GM13977 (cell line): ENCODE results near the gene DGKG.

ENCODE experiments used
- DNase-seq: peaks from one replicate; pipeline ENCODE4 v3.0.0; 2012; ENCODE audit warnings: low spot score
- CTCF ChIP-seq: IDR thresholded peaks from 2 replicates; pipeline ENCODE4 v1.5.1; 2012; ENCODE audit warnings: mild to moderate bottlenecking, control low read depth; ENCODE audit not compliant: insufficient read depth; ENCODE audit errors: extremely low read depth, missing control alignments
- in situ Hi-C: fragments of 300-500 bp; cut with MboI; formaldehyde crosslinking; loops from one replicate; pipeline ENCODE4 v1.12.0; 2022; ENCODE audit warnings: low sequenced_read_pairs, low pct_unique_long_range_greater_than_20kb, mixed read lengths, inconsistent platforms; ENCODE audit not compliant: unreplicated experiment

The DGKG gene

GRCh38 chr3:186361246-186361761 lies 730 bp downstream of the DGKG start:
- in situ Hi-C loops: no loop called here
- DNase-seq: peak; percentile 63
- no peak for TF ChIP-seq CTCF

GRCh38 chr3:186360779-186361178 lies 1.3 kb downstream of the DGKG start:
- in situ Hi-C loops: no loop called here
- DNase-seq: peak; percentile 35
- no peak for TF ChIP-seq CTCF

GRCh38 chr3:186359078-186359477 lies 3.0 kb downstream of the DGKG start:
- in situ Hi-C loops: no loop called here
- DNase-seq: no peak
- TF ChIP-seq CTCF: no peak

GRCh38 chr3:186356152-186356551 lies 5.9 kb downstream of the DGKG start:
- TF ChIP-seq CTCF: no peak
- in situ Hi-C loops: no loop called here
- DNase-seq: no peak

GRCh38 chr3:186354100-186354499 lies 7.9 kb downstream of the DGKG start:
- DNase-seq: no peak
- in situ Hi-C loops: no loop called here
- TF ChIP-seq CTCF: no peak

- TF ChIP-seq CTCF: no peak
- in situ Hi-C loops: no loop called here
- DNase-seq: no peak
These were observed 9.7 kb downstream of the DGKG start for GRCh38 chr3:186352369-186352768.

- TF ChIP-seq CTCF: no peak
- DNase-seq: peak; percentile 49
- in situ Hi-C loops: no loop called here
These were observed 19.8 kb downstream of the DGKG start for GRCh38 chr3:186342197-186342596.
